UCSD-AML1 (cell line): ENCODE results near the gene AREG.

Source experiments
- DNase-seq: peaks from one replicate; lab custom pipeline; 2025; ENCODE audit not compliant: unreplicated experiment; lab: John Stamatoyannopoulos, UW

Gene AREG

DNA sequence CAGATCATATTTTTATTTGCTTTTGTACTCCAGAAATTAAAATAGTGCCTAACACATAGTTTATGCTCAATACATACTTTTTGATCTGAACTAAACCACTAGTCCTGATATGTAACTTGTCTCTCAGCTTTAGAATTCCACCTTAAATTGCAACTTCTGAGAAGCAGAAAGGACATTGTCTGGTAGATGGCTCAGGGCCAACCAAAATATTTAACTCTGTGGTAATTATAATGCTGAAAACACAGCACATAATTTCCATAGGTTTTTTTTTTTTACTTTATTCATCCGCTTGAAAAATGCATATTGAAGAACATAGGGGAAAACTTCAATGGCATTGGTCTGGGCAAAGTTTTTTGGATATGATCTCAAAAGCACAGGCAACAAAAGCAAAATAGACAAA, 59.3 kb downstream of the AREG start:
- no peak for DNase-seq
